Occipital lobe (tissue), 2 donors: ENCODE measurements around the gene ONECUT3. TPM values are rescaled to one million over a fixed set of nuclear protein-coding genes. Genes with fewer than 3 reads are reported as not detected.
"Not testable (repeated sequence)": the region's sequence is repeated elsewhere in the genome, so short reads cannot be mapped to it uniquely, and the experiment has no call there.

Experiments
- DNase-seq: peaks from one replicate; lab custom pipeline; 2025; lab: John Stamatoyannopoulos, UW
- total RNA-seq: library from RNA; depleted of rRNA; stranded (reverse); fragments of >200 nt; gene quantifications from one replicate; pipeline ENCODE4 v1.2.3, GENCODE V29; 2014

Gene ONECUT3
- total RNA-seq, 1 donor from 2014 or later = not detected

- DNase-seq = no peak
Measured at GRCh38 chr19:1794424-1795172, 41.3 kb downstream of the ONECUT3 start.

DNA sequence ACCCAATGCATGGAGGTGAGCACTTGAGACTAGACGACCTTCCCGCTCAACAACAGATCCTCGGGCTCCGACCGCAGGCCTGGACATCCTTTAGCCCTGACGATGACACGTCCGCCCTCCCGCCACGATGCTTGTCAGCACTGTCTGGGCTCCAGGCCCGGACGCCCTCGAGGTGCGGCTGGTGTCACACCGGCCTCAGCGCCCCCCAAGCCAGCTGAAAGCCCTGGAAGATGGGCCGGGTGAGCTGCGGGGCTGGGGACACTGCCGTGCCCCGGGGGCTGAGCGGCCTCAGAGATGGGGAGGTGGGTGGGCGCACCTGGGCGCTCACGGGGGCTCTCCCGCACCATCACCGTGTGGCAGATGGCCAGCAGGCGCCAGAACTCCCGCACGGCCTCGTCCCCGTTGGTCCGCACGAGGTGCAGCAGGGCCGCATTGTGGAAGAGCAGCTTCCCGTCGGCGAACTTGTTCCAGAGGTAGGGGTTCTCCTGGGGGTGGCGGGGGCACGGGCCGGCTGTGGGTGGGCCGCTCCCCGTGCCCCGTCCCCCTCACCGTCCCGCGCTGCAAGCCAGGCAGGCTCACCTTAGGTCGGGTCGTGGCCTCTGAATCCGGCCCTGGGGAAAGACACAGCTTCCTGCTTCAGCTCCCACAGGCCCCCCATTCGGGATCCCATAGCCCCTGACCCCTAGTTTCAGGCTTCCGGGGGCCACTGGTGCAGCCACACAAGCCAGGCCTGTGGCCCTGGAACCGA, 43.3 kb downstream of the ONECUT3 start:
- no peak for DNase-seq

DNA sequence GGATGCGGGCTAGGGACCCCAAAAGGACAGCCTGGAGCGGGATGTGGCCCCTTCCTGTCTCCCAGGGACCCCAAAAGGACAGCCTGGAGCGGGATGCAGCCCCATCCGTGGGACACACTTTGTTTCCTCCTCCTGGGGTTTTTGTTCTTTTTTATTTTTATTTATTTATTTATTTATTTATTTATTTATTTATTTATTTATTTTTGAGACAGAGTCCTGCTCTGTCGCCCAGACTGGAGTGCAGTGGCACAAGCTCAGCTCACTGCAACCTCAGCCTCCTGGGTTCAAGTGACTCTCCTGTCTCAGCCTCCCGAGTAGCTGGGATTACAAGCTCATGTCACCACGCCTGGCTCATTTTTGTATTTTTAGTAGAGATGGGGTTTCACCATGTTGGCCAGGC, 44.0 kb downstream of the ONECUT3 start:
- DNase-seq = not testable (repeated sequence)

DNA sequence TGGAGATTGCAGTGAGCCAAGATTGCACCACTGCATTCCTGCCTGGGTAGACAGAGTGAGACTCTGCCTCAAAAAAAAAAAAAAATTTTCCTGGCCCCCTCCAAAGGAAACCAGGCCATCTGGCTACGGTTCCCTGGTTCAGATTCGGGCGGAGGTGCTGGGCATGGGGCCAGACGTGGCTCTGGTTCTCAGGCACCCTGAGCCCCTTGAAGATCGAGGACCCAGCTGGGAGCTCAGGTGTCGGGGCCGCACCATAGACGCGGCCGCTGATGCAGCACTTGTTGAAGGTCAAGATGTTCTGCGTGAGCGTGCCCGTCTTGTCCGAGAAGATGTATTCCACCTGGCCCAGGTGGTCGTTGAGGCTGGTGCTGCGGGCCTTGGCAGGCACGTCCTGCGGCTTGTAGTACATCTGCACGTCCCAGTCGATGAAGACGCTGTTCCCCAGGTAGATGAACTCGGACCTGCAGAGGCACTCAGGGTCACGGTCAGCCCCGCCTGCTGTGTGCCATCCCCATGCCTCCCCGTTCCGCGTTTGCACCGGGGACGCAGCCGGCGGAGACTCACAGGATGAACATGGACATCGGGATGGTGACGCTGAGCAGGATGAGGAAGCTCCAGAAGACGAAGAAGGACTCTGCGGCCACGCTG, 46.5 kb downstream of the ONECUT3 start:
- DNase-seq = no peak

- no peak for DNase-seq
Measured at GRCh38 chr19:1804858-1805257, 51.6 kb downstream of the ONECUT3 start.

GRCh38 chr19:1805401-1806183, 52.3 kb downstream of the ONECUT3 start:
- no peak for DNase-seq

GRCh38 chr19:1806184-1807029, 53.1 kb downstream of the ONECUT3 start:
- DNase-seq = no peak

DNA sequence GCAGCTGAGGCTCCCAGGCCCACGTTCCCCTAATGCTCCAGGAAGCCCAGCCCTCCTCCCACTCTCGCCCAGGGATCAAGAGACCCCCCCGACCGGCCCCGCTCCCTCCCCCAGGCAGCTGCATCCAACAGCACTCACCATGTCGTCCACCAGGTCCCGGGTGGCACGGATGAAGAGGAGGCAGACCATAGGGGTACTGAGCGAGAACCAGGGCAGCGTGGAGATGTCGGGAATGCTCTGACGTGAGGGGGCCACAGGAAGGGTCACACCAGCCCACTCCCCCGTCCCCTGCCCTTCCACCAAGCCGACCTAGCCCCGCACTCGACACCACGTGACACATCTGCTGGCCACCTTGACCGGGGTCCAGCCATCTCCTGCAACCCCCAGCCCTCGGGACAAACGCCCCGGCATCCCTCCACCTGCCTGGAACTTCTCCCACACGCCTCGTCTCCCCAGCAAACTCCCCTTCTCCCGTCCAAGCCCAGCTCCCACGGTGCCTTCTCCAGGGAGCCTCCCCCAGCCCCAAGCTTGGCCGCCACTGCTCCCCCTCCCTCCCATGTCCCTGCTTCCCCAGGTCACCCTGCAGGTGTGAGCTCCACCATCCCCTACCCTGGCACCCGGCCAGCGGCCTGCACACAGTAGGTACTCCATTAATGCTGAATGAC, 53.9 kb downstream of the ONECUT3 start:
- no peak for DNase-seq

DNA sequence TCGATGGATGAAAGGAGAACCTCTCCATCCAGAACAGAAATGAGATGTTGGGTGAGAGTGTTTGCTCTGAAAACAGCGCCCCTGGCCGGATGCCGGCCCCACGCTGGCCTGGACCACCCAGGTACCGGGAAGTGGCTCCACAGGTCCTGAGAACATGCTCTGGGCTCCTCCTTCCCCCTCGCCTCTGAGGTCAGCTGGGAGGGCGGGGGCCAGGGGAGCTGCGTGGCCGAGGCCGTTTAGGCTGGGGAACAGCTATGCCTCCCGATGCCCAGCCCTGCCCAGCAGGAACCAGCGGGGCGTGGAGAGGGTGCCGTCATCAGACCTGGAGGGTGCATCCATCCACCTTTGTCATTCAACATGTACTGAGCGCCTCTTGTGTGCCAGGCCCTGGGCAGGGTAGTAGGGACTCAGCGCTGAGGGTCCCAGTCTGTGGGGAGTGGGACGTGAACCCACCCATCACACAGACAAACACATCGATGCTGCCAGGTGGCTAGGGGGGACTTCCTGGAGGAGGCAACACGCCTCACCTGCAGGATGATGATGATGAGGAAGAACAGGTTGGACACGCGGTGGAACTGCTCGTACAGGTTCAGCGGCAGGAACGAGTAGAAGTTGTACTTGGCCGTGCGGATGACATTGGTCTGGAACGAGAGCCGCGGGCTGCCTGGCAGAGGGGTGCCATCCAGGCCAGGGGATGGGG, 54.5 kb downstream of the ONECUT3 start:
- DNase-seq = no peak

DNA sequence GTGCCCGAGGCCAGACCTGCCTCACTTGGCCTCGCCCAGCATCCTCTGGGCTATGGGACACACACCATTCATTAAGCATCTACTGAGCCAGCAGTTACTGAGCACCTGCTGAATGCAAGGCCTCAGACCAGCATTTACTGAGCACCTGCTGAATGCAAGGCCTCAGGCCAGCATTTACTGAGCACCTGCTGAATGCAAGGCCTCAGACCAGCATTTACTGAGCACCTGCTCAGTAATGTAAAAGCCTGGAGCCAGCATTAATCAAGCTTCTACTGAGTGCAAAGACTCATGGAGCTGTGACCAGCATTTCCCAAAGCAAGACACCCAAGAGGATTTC, 55.1 kb downstream of the ONECUT3 start:
- DNase-seq = no peak

GRCh38 chr19:1809678-1810077, 56.4 kb downstream of the ONECUT3 start:
- DNase-seq = no peak

- no peak for DNase-seq
Measured at GRCh38 chr19:1810439-1811160, 57.3 kb downstream of the ONECUT3 start.

DNA sequence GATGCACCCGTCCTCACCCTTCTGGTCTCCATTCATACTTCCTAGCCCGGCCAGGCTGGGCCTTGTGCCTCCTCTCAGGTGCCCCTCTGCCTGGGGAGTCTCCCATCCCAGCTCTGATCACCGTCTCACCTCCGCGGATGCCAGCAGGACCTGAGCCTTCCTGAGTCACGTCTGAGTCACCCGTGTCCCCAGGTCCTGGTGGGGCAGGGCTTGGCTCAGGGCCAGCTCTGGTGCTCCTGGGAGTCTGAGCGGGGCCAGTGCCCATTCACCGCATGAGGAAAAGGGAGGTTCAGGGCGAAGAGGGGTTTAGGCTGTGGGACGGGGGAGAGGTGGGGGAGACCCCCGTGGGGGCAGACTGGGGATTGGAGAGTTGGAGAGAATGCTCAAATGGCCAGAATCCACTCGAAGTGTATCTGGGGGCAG, 58.2 kb downstream of the ONECUT3 start:
- no peak for DNase-seq

DNA sequence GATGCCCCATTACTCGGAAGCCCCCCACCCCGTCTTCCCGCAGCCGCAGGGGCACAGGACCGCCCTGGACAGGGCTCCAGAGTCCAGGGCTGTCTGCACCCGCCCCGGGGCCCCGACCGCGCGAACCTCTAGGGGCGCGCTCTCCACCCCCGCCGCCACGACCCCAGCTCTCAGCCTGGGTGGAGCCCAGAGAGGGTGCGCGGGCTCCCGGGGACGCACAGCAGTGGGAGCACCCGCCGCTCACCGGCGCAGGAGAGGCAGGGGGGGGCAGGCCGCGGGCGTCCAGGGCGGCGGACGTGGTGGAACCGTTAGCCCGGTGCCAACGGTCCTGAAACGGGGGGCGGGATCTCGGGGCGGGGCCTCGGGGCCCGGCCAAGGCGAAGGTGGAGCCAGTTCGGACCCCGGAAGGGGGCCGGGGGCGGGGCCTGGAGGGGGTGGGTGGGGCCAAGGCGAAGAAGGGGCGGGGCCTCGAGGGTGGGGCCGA, 58.7 kb downstream of the ONECUT3 start, which contains the start of gene ATP8B3:
TSS of gene ATP8B3 (minus strand) at position 335 of the 484 bp plus-strand sequence. CDS start 540 bp downstream, outside the sequence.
- no peak for DNase-seq

DNA sequence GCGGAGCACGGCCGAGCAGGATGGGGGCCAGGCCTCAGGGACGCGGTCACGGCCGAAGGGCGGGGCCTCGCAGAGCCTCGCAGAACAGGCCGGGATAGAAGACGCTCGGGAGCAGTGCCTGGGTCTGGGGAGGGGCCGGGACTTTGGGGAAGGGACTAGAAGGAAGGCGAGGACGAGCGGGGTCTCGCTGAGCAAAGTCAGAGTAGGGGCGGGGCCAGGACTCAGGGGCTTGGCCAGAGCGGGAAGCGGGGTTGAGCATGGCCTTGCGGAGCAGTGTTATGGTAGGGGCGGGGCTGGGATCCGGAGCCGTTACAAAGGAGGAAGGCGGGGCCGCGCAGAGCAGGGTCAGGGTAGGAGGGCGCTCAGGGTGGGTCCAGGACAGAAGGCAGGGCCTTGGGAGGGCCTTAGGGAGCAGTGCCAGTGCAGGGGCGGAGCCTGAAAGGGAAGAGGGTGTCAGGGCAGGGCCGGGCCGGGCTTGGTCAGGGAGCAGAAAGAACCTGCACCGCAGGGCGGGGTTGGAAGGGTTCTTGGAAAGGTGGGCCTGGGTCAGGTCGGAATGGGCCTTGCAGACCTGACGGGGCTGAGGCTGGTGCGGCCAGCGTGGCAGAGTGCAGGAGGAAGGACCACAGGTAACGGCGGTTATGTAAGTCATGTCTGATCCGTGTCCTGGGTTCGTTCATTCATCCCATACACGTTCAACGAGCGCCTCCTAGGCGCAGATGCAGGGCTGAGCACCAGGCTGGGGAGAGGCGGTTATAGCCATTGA, 59.3 kb downstream of the ONECUT3 start:
- DNase-seq = peak; percentile 74

DNA sequence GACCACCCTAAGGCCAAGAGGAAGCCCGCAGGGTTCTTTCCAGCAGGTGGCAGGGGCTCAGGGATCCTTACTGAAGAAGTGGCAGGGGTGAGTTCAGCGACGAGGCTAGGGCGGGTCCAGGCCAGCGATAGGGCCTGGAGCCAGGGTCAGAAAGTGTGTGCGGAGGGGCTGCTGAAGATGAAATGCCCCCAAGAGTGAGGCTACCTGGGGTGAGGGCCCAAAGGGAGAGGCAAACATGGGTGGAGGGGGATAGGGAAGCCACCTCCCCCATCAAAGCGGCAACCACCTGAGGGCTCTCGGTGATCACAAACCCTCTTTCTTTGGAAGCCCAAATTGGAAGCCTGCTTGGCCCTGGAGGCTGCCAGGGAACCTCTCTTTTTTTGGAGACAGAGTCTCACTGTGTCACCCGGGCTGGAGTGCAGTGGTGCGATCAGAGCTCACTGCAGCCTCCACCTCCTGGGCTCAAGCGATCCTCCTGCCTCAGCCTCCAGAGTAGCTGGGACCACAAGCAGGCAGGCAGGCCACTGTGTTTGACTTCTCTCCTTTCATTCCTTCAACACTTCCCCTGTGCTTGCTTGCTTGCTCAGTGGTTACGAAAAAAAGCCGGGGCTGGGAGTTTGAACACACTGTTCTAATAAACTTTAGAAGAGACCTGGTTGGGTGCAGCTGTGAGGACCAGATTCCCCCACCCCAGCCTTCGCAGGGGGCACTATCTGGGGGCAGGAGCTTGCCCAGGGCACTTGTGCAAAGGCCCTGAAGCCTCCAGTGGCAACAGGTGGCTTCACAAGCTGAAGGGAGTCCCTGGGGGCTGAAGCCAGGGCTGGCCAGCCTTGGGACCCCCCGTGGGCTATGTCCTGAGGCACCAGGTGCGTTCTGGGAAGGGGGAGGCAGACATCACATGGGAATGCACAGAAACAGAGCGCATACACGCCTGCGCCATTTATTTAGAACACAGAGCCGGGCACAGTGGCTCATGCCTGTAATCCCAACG, 60.2 kb downstream of the ONECUT3 start:
- DNase-seq = no peak

GRCh38 chr19:1814391-1814790, 61.1 kb downstream of the ONECUT3 start:
- DNase-seq = no peak
